Mesenchymal stem cell (in vitro differentiated cells and primary cell): ENCODE measurements around the gene CARD16.
A peak's percentile ranks its signal among the peaks of the same experiment; 100 is the strongest.
"Not testable (repeated sequence)": the region's sequence is repeated elsewhere in the genome, so short reads cannot be mapped to it uniquely, and the experiment has no call there.

Experiments
- DNase-seq: peaks from one replicate; pipeline ENCODE4 v3.0.0-alpha.2; 2013
- H2AFZ ChIP-seq: one replicate; pipeline ENCODE4 v1.6.1; 2013; ENCODE audit warnings: low read depth, mild to moderate bottlenecking, control low read depth, inconsistent platforms, low read length, moderate library complexity
- H2AK5ac ChIP-seq: 2 replicates; pipeline ENCODE4 v1.6.1; 2013; ENCODE audit warnings: low read length, moderate library complexity, mild to moderate bottlenecking, inconsistent platforms; ENCODE audit not compliant: severe bottlenecking
- H2BK120ac ChIP-seq: one replicate; pipeline ENCODE4 v1.6.1; 2013; ENCODE audit warnings: low read depth, mild to moderate bottlenecking, inconsistent platforms, low read length, moderate library complexity
- H2BK12ac ChIP-seq, 2 experiments: one replicate each; pipeline ENCODE4 v1.6.1; 2013; ENCODE audit warnings: inconsistent platforms in 2 of 2, low read length in 2 of 2, mild to moderate bottlenecking in 2 of 2, moderate library complexity in 2 of 2, control low read depth in 1 of 2
- H2BK15ac ChIP-seq: one replicate; pipeline ENCODE4 v1.6.1; 2013; ENCODE audit warnings: mild to moderate bottlenecking, low read depth, inconsistent platforms; ENCODE audit not compliant: poor library complexity, severe bottlenecking
- H2BK5ac ChIP-seq: 2 replicates; pipeline ENCODE4 v1.6.1; 2013; ENCODE audit warnings: low read depth, mild to moderate bottlenecking, low read length, control low read depth, inconsistent platforms; ENCODE audit not compliant: poor library complexity, severe bottlenecking
- H3K14ac ChIP-seq, 2 experiments: one replicate each; pipeline ENCODE4 v1.6.1; 2013; ENCODE audit warnings: inconsistent platforms in 2 of 2, low read length in 2 of 2, control low read depth in 1 of 2, mild to moderate bottlenecking in 1 of 2, moderate library complexity in 1 of 2
- H3K18ac ChIP-seq, 2 experiments: one replicate each; pipeline ENCODE4 v1.6.1; 2013; ENCODE audit warnings: inconsistent platforms in 2 of 2, low read length in 2 of 2, control low read depth in 1 of 2, low read depth in 1 of 2, mild to moderate bottlenecking in 1 of 2
- H3K23ac ChIP-seq, 2 experiments: one replicate each; pipeline ENCODE4 v1.6.1; 2013; ENCODE audit warnings: inconsistent platforms in 2 of 2, low read length in 2 of 2, mild to moderate bottlenecking in 2 of 2, moderate library complexity in 2 of 2, control low read depth in 1 of 2
- H3K27ac ChIP-seq: 2 replicates; pipeline ENCODE4 v1.5.1; 2013; ENCODE audit warnings: mild to moderate bottlenecking, moderate library complexity, low read length, control low read depth, inconsistent platforms; ENCODE audit not compliant: poor library complexity, severe bottlenecking
- H3K27me3 ChIP-seq, 2 experiments: 2 replicates each; pipeline versions ENCODE4 v1.6.1 to v1.7.0; 2013; ENCODE audit warnings: low read length in 2 of 2, mild to moderate bottlenecking in 2 of 2, moderate library complexity in 2 of 2, control low read depth in 1 of 2, inconsistent platforms in 1 of 2; ENCODE audit not compliant: control insufficient read depth in 1 of 2, insufficient read depth in 1 of 2
- H3K36me3 ChIP-seq, 2 experiments: 2 replicates each; pipeline versions ENCODE4 v1.6.1 to v1.7.0; 2013; ENCODE audit warnings: low read length in 2 of 2, control low read depth in 1 of 2, inconsistent platforms in 1 of 2, low read depth in 1 of 2, mild to moderate bottlenecking in 1 of 2; ENCODE audit not compliant: insufficient read depth in 2 of 2, control insufficient read depth in 1 of 2
- H3K4ac ChIP-seq, 2 experiments: one replicate each; pipeline ENCODE4 v1.6.1; 2013; ENCODE audit warnings: inconsistent platforms in 2 of 2, low read length in 2 of 2, mild to moderate bottlenecking in 2 of 2, moderate library complexity in 2 of 2, control low read depth in 1 of 2, low read depth in 1 of 2
- H3K4me1 ChIP-seq: 2 replicates; pipeline ENCODE4 v1.6.1; 2013; ENCODE audit warnings: low read depth, low read length, control low read depth; ENCODE audit not compliant: control insufficient read depth, insufficient read depth
- H3K4me2 ChIP-seq: 2 replicates; pipeline ENCODE4 v1.6.1; 2013; ENCODE audit warnings: low read length, mild to moderate bottlenecking, inconsistent platforms; ENCODE audit not compliant: poor library complexity, severe bottlenecking
- H3K4me3 ChIP-seq, 2 experiments: 2 replicates each; pipeline versions ENCODE4 v1.5.1 to v1.7.0; 2013; ENCODE audit warnings: low read length in 2 of 2, mild to moderate bottlenecking in 2 of 2, control low read depth in 1 of 2, low read depth in 1 of 2; ENCODE audit not compliant: insufficient read depth in 1 of 2
- H3K79me1 ChIP-seq: replicated peaks from 2 replicates; pipeline ENCODE4 v1.6.1; 2013; ENCODE audit warnings: mild to moderate bottlenecking, control low read depth, low read length, inconsistent platforms; ENCODE audit not compliant: poor library complexity, severe bottlenecking
- H3K9ac ChIP-seq: 2 replicates; pipeline ENCODE4 v1.7.0; 2013; ENCODE audit warnings: mild to moderate bottlenecking, low read length, moderate library complexity
- H3K9me3 ChIP-seq: 2 replicates; pipeline ENCODE4 v1.7.0; 2013; ENCODE audit warnings: mild to moderate bottlenecking, low read length; ENCODE audit not compliant: control insufficient read depth
- H4K8ac ChIP-seq: one replicate; pipeline ENCODE4 v1.6.1; 2013; ENCODE audit warnings: inconsistent platforms, mild to moderate bottlenecking, low read length, moderate library complexity
- H4K91ac ChIP-seq: one replicate; pipeline ENCODE4 v1.6.1; 2013; ENCODE audit warnings: mild to moderate bottlenecking, low read length, inconsistent platforms
- WGBS: methylation state at CpG from one replicate; pipeline ENCODE4 v1.1.7; 2013; ENCODE audit warnings: mixed read lengths; 5-methylcytosine and 5-hydroxymethylcytosine counted together

The CARD16 gene

GRCh38 chr11:105034813-105035620 is 10.1 kb downstream of the CARD16 start, which contains the start of gene CASP1:
TSS of gene CASP1 (minus strand) at chr11:105035144. CDS start at chr11:105035113, 31 bp downstream.
- no peak within 1 kb of the TSS for H3K23ac ChIP-seq
- H3K36me3 ChIP-seq = peaks cover 0 to 3% of the 10 kb centered on the region in 2 experiments
- WGBS = 83% methylated on average over 1 of the region's 3 CpGs
- H3K27me3 ChIP-seq = no peaks in the 10 kb centered on the region
- no peaks in the 10 kb centered on the region for H3K9me3 ChIP-seq
- peak within 1 kb of the TSS; percentile 21 for H3K4me2 ChIP-seq
- no peak within 1 kb of the TSS for H3K27ac ChIP-seq
- H2AK5ac ChIP-seq = no peak within 1 kb of the TSS
- peak within 1 kb of the TSS; percentile 72 for H4K91ac ChIP-seq
- H3K79me1 ChIP-seq = no peaks in the 10 kb centered on the region
- H3K4ac ChIP-seq = peak within 1 kb of the TSS; percentile 67 to 75
- peak within 1 kb of the TSS; percentile 79 for H3K9ac ChIP-seq
- no peaks in the 10 kb centered on the region for H3K4me1 ChIP-seq
- peak within 1 kb of the TSS; percentile 61 for H2BK120ac ChIP-seq
- peak; percentile 85 for DNase-seq
- H2BK15ac ChIP-seq = no peak within 1 kb of the TSS
- H3K18ac ChIP-seq = peak within 1 kb of the TSS; percentile 82 to 87
- no peak within 1 kb of the TSS for H2BK5ac ChIP-seq
- H3K4me3 ChIP-seq = peak within 1 kb of the TSS in 1 of 2 experiments; percentile 70
- H4K8ac ChIP-seq = peak within 1 kb of the TSS; percentile 88
- no peak within 1 kb of the TSS for H2AFZ ChIP-seq
- peak within 1 kb of the TSS in 1 of 2 experiments; percentile 83 for H2BK12ac ChIP-seq
- H3K14ac ChIP-seq = no peak within 1 kb of the TSS

GRCh38 chr11:105034388-105034787 is 10.7 kb downstream of the CARD16 start:
- H4K91ac ChIP-seq, H3K23ac ChIP-seq, H2BK120ac ChIP-seq, H2AK5ac ChIP-seq, H3K27me3 ChIP-seq, H2AFZ ChIP-seq, H2BK5ac ChIP-seq, H3K4me2 ChIP-seq, H2BK12ac ChIP-seq, H3K9me3 ChIP-seq, H4K8ac ChIP-seq, H3K4ac ChIP-seq, H3K18ac ChIP-seq, H3K79me1 ChIP-seq, DNase-seq, H3K36me3 ChIP-seq, H2BK15ac ChIP-seq, H3K4me1 ChIP-seq, H3K14ac ChIP-seq, H3K27ac ChIP-seq: not testable (repeated sequence)
- 96% methylated on average over 2 of the region's 2 CpGs for WGBS
- Histone ChIP-seq H3K4me3 (peak overlapping the region in 1 of 2 experiments; percentile 70), H3K9ac (peak overlapping the region; percentile 79)

GRCh38 chr11:105033781-105034180 is 11.4 kb downstream of the CARD16 start:
- H3K18ac ChIP-seq = no peak overlapping the region
- H2AFZ ChIP-seq = no peak overlapping the region
- no peak overlapping the region for H2AK5ac ChIP-seq
- H4K8ac ChIP-seq = no peak overlapping the region
- H3K4me1 ChIP-seq = no peaks in the 10 kb centered on the region
- no peak overlapping the region for H3K4ac ChIP-seq
- no peak overlapping the region for H2BK120ac ChIP-seq
- H3K27ac ChIP-seq = no peak overlapping the region
- H2BK15ac ChIP-seq = no peak overlapping the region
- H2BK5ac ChIP-seq = no peak overlapping the region
- H3K14ac ChIP-seq = no peak overlapping the region
- H3K79me1 ChIP-seq = no peaks in the 10 kb centered on the region
- no peak overlapping the region for H3K9ac ChIP-seq
- H3K4me3 ChIP-seq = no peak overlapping the region
- H4K91ac ChIP-seq = no peak overlapping the region
- no peak overlapping the region for H3K4me2 ChIP-seq
- DNase-seq = no peak
- H3K9me3 ChIP-seq = no peaks in the 10 kb centered on the region
- H3K36me3 ChIP-seq = peaks cover 0 to 15% of the 10 kb centered on the region in 2 experiments
- H2BK12ac ChIP-seq = no peak overlapping the region
- H3K23ac ChIP-seq = no peak overlapping the region
- no peaks in the 10 kb centered on the region for H3K27me3 ChIP-seq
- WGBS = 91% methylated on average over 1 of the region's 1 CpG

GRCh38 chr11:105033343-105033742 is 11.8 kb downstream of the CARD16 start:
- no peak overlapping the region for H3K4me3 ChIP-seq
- no peak overlapping the region for H2BK120ac ChIP-seq
- peak overlapping the region; percentile 34 for H4K91ac ChIP-seq
- peaks cover 0 to 18% of the 10 kb centered on the region in 2 experiments for H3K36me3 ChIP-seq
- no peaks in the 10 kb centered on the region for H3K4me1 ChIP-seq
- H3K9ac ChIP-seq = no peak overlapping the region
- no peak overlapping the region for H2AK5ac ChIP-seq
- H4K8ac ChIP-seq = peak overlapping the region; percentile 63
- peak; percentile 38 for DNase-seq
- no peak overlapping the region for H3K27ac ChIP-seq
- no peaks in the 10 kb centered on the region for H3K27me3 ChIP-seq
- H2BK12ac ChIP-seq = peak overlapping the region in 1 of 2 experiments; percentile 77
- WGBS = 90% methylated on average over 1 of the region's 3 CpGs
- H3K14ac ChIP-seq = no peak overlapping the region
- peak overlapping the region in 1 of 2 experiments; percentile 83 for H3K18ac ChIP-seq
- peak overlapping the region in 1 of 2 experiments; percentile 23 for H3K23ac ChIP-seq
- H3K9me3 ChIP-seq = no peaks in the 10 kb centered on the region
- H2BK15ac ChIP-seq = peak overlapping the region; percentile 86
- H2BK5ac ChIP-seq = no peak overlapping the region
- no peak overlapping the region for H3K4me2 ChIP-seq
- no peak overlapping the region for H2AFZ ChIP-seq
- H3K79me1 ChIP-seq = no peaks in the 10 kb centered on the region
- no peak overlapping the region for H3K4ac ChIP-seq
